DOHH2 (cell line): ENCODE data around the gene RAD51B.
A peak's percentile ranks its signal among the peaks of the same experiment; 100 is the strongest.

Experiments used
- H3F3A ChIP-seq: fragments of 200-600 bp; sonication (generic), shearing (Covaris generic); 2 replicates; pipeline ENCODE4 v1.6.0; 2016; ENCODE audit warnings: antibody characterized with exemption, mild to moderate bottlenecking; ENCODE audit not compliant: control insufficient read depth, insufficient read depth
- H3K27ac ChIP-seq: fragments of 200-600 bp; sonication (generic); 2 replicates; pipeline ENCODE4 v1.5.1; 2014; ENCODE audit warnings: low read depth, mild to moderate bottlenecking, low read length, moderate library complexity
- H3K27me3 ChIP-seq: fragments of 200-600 bp; sonication (generic); 2 replicates; pipeline ENCODE4 v1.6.1; 2014; ENCODE audit warnings: mild to moderate bottlenecking, low read length, mixed read lengths; ENCODE audit not compliant: control insufficient read depth
- H3K36me3 ChIP-seq: fragments of 200-600 bp; sonication (generic); 2 replicates; pipeline ENCODE4 v1.6.1; 2014; ENCODE audit warnings: mild to moderate bottlenecking, low read length, moderate library complexity, mixed read lengths; ENCODE audit not compliant: control insufficient read depth
- H3K4me1 ChIP-seq: fragments of 200-600 bp; sonication (generic); 2 replicates; pipeline ENCODE4 v1.6.1; 2014; ENCODE audit warnings: mild to moderate bottlenecking, low read length, mixed read lengths; ENCODE audit not compliant: control insufficient read depth
- H3K4me2 ChIP-seq: fragments of 200-600 bp; sonication (generic); 2 replicates; pipeline ENCODE4 v1.6.0; 2014; ENCODE audit warnings: mild to moderate bottlenecking, low read length, moderate library complexity
- H3K4me3 ChIP-seq: fragments of 200-600 bp; sonication (generic); 2 replicates; pipeline ENCODE4 v1.5.1; 2014; ENCODE audit warnings: mild to moderate bottlenecking, low read length, mixed read lengths
- H3K79me2 ChIP-seq: fragments of 200-600 bp; sonication (generic); 2 replicates; pipeline ENCODE4 v1.6.1; 2014; ENCODE audit warnings: mild to moderate bottlenecking, low read length, mixed read lengths; ENCODE audit not compliant: control insufficient read depth
- H3K9me2 ChIP-seq: fragments of 200-600 bp; sonication (generic); replicated peaks from 2 replicates; pipeline ENCODE4 v1.6.1; 2014; ENCODE audit warnings: mild to moderate bottlenecking, low read length, mixed read lengths; ENCODE audit not compliant: control insufficient read depth
- H3K9me3 ChIP-seq: fragments of 200-600 bp; sonication (generic); 2 replicates; pipeline ENCODE4 v1.6.1; 2014; ENCODE audit warnings: antibody characterized with exemption, low read length, mixed read lengths; ENCODE audit not compliant: control insufficient read depth, insufficient read depth
- H4K20me1 ChIP-seq: fragments of 200-600 bp; sonication (generic); 2 replicates; pipeline ENCODE4 v1.6.0; 2014; ENCODE audit warnings: low read depth, mild to moderate bottlenecking, antibody characterized with exemption, low read length, moderate library complexity; ENCODE audit not compliant: control insufficient read depth, insufficient read depth
- CTCF ChIP-seq: fragments of 200-600 bp; sonication (generic); IDR thresholded peaks from one replicate; pipeline ENCODE4 v1.5.1; 2014; ENCODE audit warnings: antibody characterized with exemption, mild to moderate bottlenecking, low read depth, low read length; ENCODE audit not compliant: poor library complexity, severe bottlenecking
- EZH2phosphoT487 ChIP-seq: fragments of 200-600 bp; sonication (generic); IDR thresholded peaks from 2 replicates; pipeline ENCODE4 v1.6.1; 2017; ENCODE audit warnings: borderline replicate concordance, mild to moderate bottlenecking, antibody characterized with exemption, low read length, moderate library complexity, mixed read lengths

Gene RAD51B

GRCh38 chr14:68377459-68377858 is 557.9 kb downstream of the RAD51B start:
- H3K9me2 ChIP-seq, result no peaks in the 10 kb centered on the region
- no peaks in the 10 kb centered on the region for H4K20me1 ChIP-seq
- peaks cover 71% of the 10 kb centered on the region for H3K4me1 ChIP-seq
- no peaks in the 10 kb centered on the region for H3K79me2 ChIP-seq
- peak overlapping the region; percentile 59 for H3K4me2 ChIP-seq
- peak overlapping the region; percentile 28 for H3K4me3 ChIP-seq
- H3F3A ChIP-seq, result peaks cover 15% of the 10 kb centered on the region
- H3K27me3 ChIP-seq, result no peaks in the 10 kb centered on the region
- H3K9me3 ChIP-seq, result no peaks in the 10 kb centered on the region
- H3K27ac ChIP-seq, result peak overlapping the region; percentile 25; the same call in 1 of the 2 replicates
- TF ChIP-seq CTCF (no peak), EZH2phosphoT487 (no peak)
- peaks cover 3% of the 10 kb centered on the region; the same call in 1 of the 2 replicates for H3K36me3 ChIP-seq

GRCh38 chr14:68379510-68380328 is 560.1 kb downstream of the RAD51B start:
- Histone ChIP-seq H3K9me2 (no peaks in the 10 kb centered on the region), H3K9me3 (no peaks in the 10 kb centered on the region), H3K27ac (no peak overlapping the region), H3K4me1 (peaks cover 55% of the 10 kb centered on the region), H3K4me2 (no peak overlapping the region), H3F3A (0 out of 2 replicates have a peak, but pooled peaks cover 2% of the 10 kb centered on the region), H3K4me3 (no peak overlapping the region), H4K20me1 (no peaks in the 10 kb centered on the region), H3K27me3 (no peaks in the 10 kb centered on the region), H3K36me3 (no peaks in the 10 kb centered on the region), H3K79me2 (no peaks in the 10 kb centered on the region)
- TF ChIP-seq EZH2phosphoT487 (no peak), CTCF (no peak)

DNA sequence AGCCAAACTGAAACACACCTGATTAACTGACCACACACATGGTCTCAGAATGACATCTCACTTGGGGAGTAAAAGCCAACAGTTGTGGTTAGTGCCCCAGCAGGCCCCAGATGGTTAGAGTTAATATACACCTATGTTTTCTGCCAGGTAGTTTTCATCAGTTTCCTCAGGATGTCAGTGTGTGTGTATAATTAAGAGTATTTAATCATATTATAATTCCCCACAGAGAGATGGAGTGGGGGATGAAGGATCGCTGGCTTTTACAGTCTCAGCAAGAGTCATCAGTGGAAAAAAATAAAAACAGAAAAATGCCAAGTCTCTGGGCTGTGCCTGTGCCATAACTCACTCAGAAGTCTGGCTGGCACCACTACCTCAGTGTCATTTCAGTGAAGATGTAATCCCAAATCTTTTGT is 560.8 kb downstream of the RAD51B start:
- no peaks in the 10 kb centered on the region for H3K27me3 ChIP-seq
- no peak overlapping the region for H3K4me3 ChIP-seq
- 0 out of 2 replicates have a peak, but pooled peaks cover 2% of the 10 kb centered on the region for H3F3A ChIP-seq
- peaks cover 48% of the 10 kb centered on the region for H3K4me1 ChIP-seq
- TF ChIP-seq CTCF, result no peak
- no peak for TF ChIP-seq EZH2phosphoT487
- no peak overlapping the region for H3K27ac ChIP-seq
- H4K20me1 ChIP-seq, result no peaks in the 10 kb centered on the region
- H3K79me2 ChIP-seq, result no peaks in the 10 kb centered on the region
- no peak overlapping the region for H3K4me2 ChIP-seq
- H3K9me2 ChIP-seq, result no peaks in the 10 kb centered on the region
- no peaks in the 10 kb centered on the region for H3K9me3 ChIP-seq
- no peaks in the 10 kb centered on the region for H3K36me3 ChIP-seq
